ENCODE results near the gene RUVBL1.

The RUVBL1 gene

DNA sequence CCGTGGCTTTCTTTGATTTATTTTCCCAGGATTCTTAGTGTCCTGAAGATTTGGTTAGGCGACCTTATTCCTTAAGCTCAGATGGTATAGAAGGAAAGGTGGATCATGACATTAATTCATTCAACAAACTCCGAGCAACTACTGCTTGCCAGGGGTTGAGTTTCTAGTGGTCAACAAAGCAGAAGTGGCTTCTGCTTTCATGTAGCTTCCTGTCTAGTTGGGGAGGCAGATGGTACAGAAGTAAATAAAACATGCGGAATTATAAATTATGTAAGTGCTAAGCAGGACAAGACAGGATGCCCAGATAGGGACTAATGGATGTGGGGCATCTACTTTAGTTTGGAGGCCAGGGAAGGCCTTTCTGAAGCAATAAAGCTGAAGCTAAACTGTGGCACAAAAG lies 45.2 kb upstream of the RUVBL1 start:
- no peak for ATAC-seq
- TF ChIP-seq, protein P1, sequence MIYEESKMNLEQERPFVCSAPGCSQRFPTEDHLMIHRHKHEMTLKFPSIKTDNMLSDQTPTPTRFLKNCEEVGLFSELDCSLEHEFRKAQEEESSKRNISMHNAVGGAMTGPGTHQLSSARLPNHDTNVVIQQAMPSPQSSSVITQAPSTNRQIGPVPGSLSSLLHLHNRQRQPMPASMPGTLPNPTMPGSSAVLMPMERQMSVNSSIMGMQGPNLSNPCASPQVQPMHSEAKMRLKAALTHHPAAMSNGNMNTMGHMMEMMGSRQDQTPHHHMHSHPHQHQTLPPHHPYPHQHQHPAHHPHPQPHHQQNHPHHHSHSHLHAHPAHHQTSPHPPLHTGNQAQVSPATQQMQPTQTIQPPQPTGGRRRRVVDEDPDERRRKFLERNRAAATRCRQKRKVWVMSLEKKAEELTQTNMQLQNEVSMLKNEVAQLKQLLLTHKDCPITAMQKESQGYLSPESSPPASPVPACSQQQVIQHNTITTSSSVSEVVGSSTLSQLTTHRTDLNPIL (CRISPR knock-in tag; IDR thresholded peaks at IDR 0.05; ENCODE audit: low read depth), result no peak
- TF ChIP-seq, protein P2, sequence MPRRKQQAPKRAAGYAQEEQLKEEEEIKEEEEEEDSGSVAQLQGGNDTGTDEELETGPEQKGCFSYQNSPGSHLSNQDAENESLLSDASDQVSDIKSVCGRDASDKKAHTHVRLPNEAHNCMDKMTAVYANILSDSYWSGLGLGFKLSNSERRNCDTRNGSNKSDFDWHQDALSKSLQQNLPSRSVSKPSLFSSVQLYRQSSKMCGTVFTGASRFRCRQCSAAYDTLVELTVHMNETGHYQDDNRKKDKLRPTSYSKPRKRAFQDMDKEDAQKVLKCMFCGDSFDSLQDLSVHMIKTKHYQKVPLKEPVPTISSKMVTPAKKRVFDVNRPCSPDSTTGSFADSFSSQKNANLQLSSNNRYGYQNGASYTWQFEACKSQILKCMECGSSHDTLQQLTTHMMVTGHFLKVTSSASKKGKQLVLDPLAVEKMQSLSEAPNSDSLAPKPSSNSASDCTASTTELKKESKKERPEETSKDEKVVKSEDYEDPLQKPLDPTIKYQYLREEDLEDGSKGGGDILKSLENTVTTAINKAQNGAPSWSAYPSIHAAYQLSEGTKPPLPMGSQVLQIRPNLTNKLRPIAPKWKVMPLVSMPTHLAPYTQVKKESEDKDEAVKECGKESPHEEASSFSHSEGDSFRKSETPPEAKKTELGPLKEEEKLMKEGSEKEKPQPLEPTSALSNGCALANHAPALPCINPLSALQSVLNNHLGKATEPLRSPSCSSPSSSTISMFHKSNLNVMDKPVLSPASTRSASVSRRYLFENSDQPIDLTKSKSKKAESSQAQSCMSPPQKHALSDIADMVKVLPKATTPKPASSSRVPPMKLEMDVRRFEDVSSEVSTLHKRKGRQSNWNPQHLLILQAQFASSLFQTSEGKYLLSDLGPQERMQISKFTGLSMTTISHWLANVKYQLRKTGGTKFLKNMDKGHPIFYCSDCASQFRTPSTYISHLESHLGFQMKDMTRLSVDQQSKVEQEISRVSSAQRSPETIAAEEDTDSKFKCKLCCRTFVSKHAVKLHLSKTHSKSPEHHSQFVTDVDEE (CRISPR knock-in tag; IDR thresholded peaks at IDR 0.05), result no peak
- TF ChIP-seq OSR1 (CRISPR knock-in tag; IDR thresholded peaks at IDR 0.05) (no peak), ZC3H10 (CRISPR knock-in tag; IDR thresholded peaks at IDR 0.05) (no peak)
- TF ChIP-seq, protein P3, sequence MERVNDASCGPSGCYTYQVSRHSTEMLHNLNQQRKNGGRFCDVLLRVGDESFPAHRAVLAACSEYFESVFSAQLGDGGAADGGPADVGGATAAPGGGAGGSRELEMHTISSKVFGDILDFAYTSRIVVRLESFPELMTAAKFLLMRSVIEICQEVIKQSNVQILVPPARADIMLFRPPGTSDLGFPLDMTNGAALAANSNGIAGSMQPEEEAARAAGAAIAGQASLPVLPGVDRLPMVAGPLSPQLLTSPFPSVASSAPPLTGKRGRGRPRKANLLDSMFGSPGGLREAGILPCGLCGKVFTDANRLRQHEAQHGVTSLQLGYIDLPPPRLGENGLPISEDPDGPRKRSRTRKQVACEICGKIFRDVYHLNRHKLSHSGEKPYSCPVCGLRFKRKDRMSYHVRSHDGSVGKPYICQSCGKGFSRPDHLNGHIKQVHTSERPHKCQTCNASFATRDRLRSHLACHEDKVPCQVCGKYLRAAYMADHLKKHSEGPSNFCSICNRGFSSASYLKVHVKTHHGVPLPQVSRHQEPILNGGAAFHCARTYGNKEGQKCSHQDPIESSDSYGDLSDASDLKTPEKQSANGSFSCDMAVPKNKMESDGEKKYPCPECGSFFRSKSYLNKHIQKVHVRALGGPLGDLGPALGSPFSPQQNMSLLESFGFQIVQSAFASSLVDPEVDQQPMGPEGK (CRISPR knock-in tag; IDR thresholded peaks at IDR 0.05; ENCODE audit: borderline replicate concordance), result no peak
- TF ChIP-seq, protein P4, sequence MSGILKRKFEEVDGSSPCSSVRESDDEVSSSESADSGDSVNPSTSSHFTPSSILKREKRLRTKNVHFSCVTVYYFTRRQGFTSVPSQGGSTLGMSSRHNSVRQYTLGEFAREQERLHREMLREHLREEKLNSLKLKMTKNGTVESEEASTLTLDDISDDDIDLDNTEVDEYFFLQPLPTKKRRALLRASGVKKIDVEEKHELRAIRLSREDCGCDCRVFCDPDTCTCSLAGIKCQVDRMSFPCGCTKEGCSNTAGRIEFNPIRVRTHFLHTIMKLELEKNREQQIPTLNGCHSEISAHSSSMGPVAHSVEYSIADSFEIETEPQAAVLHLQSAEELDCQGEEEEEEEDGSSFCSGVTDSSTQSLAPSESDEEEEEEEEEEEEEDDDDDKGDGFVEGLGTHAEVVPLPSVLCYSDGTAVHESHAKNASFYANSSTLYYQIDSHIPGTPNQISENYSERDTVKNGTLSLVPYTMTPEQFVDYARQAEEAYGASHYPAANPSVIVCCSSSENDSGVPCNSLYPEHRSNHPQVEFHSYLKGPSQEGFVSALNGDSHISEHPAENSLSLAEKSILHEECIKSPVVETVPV (CRISPR knock-in tag; IDR thresholded peaks at IDR 0.05), result no peak

DNA sequence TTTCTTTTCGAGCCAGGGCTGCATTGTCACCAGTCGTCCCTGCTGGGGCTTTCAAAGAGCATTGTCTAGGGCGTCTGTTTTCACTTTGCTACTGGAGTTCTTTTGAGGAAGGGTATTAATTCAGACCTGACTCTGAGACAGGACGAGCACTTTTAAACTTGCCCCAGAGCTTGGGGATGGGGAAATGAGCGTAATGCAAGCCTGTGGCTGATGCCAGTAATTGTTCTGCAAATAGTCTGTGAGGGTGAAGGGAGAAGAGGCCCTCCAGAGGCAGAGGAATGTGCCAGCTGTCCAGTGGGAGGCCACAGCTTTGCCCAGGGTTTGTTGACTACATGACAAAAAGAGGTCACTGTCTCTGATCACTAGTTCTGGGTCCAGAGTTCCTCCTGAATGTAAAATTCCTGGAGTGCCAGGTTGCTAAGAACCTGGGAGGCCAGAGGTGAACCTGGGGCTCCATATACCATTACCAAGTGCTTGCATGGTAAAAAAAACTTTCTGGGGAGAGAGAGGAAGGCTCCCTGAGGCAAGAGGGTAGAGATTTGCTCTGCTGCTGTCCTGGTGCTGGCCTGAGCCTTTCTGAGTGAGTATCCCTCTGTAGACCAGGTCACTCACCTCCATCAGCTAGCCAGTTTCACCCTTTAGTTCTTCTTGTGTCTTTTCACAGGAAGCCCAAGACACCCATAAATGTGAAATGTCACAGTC lies 44.5 kb upstream of the RUVBL1 start:
- no peak for TF ChIP-seq RARB (CRISPR knock-in tag; IDR thresholded peaks at IDR 0.05)
- TF ChIP-seq ZNF70 (CRISPR knock-in tag; IDR thresholded peaks at IDR 0.05), result no peak
- TF ChIP-seq, protein P4 (CRISPR knock-in tag; IDR thresholded peaks at IDR 0.05), result no peak
- TF ChIP-seq, protein P3 (CRISPR knock-in tag; IDR thresholded peaks at IDR 0.05; ENCODE audit: borderline replicate concordance), result no peak
- TF ChIP-seq OSR1 (CRISPR knock-in tag; IDR thresholded peaks at IDR 0.05), result no peak
- no peak for TF ChIP-seq TOX (CRISPR knock-in tag; IDR thresholded peaks at IDR 0.05; ENCODE audit: borderline replicate concordance)
- TF ChIP-seq CSDC2 (CRISPR knock-in tag; IDR thresholded peaks at IDR 0.05), result no peak
- TF ChIP-seq ZC3H10 (CRISPR knock-in tag; IDR thresholded peaks at IDR 0.05), result no peak
- TF ChIP-seq ESRRG (CRISPR knock-in tag; IDR thresholded peaks at IDR 0.05), result no peak
- TF ChIP-seq, protein P1 (CRISPR knock-in tag; IDR thresholded peaks at IDR 0.05; ENCODE audit: low read depth), result no peak
- no peak for TF ChIP-seq BACH2 (CRISPR knock-in tag; IDR thresholded peaks at IDR 0.05; ENCODE audit: borderline replicate concordance)
- no peak for TF ChIP-seq TCF4 (CRISPR knock-in tag; IDR thresholded peaks at IDR 0.05; ENCODE audit: borderline replicate concordance)
- no peak for TF ChIP-seq ZFP3 (CRISPR knock-in tag; IDR thresholded peaks at IDR 0.05)
- TF ChIP-seq SNAI2 (CRISPR knock-in tag; IDR thresholded peaks at IDR 0.05), result no peak
- no peak for TF ChIP-seq ISL1 (CRISPR knock-in tag; IDR thresholded peaks at IDR 0.05)
- no peak for TF ChIP-seq ZNF8 (CRISPR knock-in tag; IDR thresholded peaks at IDR 0.05)
- no peak for TF ChIP-seq ZNF565 (CRISPR knock-in tag; conservative IDR thresholded peaks at IDR 0.05; ENCODE audit: low read depth)
- TF ChIP-seq PPARA (CRISPR knock-in tag; IDR thresholded peaks at IDR 0.05; ENCODE audit: borderline replicate concordance), result no peak
- TF ChIP-seq GLIS3 (CRISPR knock-in tag; IDR thresholded peaks at IDR 0.05), result no peak
- no peak for TF ChIP-seq ARNTL (CRISPR knock-in tag; IDR thresholded peaks at IDR 0.05; ENCODE audit: borderline replicate concordance, low read depth)

More for the DNA sequence above, 44.5 kb upstream of the RUVBL1 start:
- ATAC-seq, result no peak

Measured in SK-N-SH treated with all-trans-retinoic acid at 6 μM for 48 hours (cell line).